Measurements from ENCODE around the gene UTP25.

UTP25 gene

DNA sequence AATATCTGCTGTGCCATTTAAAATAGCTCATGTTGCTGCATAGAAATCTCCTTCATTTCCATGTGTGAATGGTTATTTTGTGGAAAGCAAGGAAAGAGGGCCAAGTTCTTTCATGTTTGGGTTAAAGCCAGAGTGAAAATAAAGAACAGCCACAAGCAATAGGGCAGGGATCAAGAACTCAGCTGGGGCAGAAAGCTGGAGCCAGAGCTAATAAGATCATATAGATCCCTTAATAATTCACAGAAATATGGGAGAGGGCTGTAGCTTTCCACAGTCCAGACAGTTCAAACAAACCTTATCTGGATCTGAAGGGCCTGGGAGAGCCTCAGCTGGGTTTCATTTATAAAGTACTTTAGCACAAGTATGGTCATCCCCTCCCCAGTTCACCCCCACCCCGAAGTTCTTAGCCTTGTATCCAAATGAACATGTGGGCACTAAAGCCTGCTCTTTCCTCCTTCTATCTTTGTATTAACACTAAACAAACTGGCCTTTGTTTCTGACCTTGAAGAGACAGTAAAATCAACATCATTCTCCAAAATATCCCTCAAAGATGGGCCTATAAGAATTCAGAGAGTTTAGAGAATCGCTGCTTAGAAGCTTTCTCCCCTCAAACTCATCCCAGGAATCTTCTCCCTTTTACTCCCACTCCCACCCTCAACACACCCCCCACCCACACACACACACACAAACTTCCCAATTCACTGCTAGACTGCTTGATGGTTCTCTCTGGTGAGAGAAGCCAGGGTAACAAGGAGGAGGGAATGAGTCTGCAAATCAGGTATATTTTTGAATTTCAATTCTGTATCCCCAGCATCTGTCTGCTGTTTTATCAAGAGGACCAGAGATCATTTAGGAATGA lies 41.7 kb downstream of the UTP25 start:
- Mint-ChIP-seq H3K4me1 (no peaks in the 10 kb centered on the region), H3K27me3 (ENCODE audit: low read depth, poor library complexity) (peaks cover 32% of the 10 kb centered on the region), H3K9me3 (peaks cover 17% of the 10 kb centered on the region), H3K27ac (no peak overlapping the region), H3K4me3 (no peak overlapping the region), H3K36me3 (ENCODE audit: low read depth) (no peaks in the 10 kb centered on the region)
- TF ChIP-seq CTCF (IDR thresholded peaks at IDR 0.05), result no peak
- DNase-seq, result no peak

- H3K4me3 Mint-ChIP-seq, result no peak overlapping the region
- H3K27me3 Mint-ChIP-seq (ENCODE audit: low read depth, poor library complexity), result peaks cover 32% of the 10 kb centered on the region
- H3K4me1 Mint-ChIP-seq, result peaks cover under 1% of the 10 kb centered on the region
- H3K36me3 Mint-ChIP-seq (ENCODE audit: low read depth), result no peaks in the 10 kb centered on the region
- no peak for DNase-seq
- no peak overlapping the region for H3K27ac Mint-ChIP-seq
- TF ChIP-seq CTCF (IDR thresholded peaks at IDR 0.05), result no peak
- peaks cover 17% of the 10 kb centered on the region for H3K9me3 Mint-ChIP-seq
Observed at GRCh38 chr1:209870151-209870831, 42.5 kb downstream of the UTP25 start.

DNA sequence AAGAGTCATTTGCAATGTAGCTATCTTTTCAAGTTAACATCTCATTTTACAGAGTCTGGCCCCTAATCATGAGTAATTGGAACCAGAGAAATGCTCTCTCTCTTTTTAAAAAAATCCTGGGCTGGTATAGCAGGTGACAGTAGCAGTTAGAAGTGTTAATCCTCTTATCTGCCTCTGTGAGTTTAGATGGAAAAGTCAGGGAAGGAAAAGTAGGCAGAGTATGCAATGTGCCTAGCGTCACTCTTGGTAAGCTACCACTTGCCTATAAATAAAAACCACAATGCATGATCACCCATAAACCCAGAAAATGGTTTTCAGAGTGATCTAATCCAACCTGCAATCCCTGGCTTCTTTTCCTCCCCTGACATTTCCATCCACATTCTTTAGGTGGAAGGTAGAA lies 43.2 kb downstream of the UTP25 start:
- H3K4me1 Mint-ChIP-seq, result peaks cover 8% of the 10 kb centered on the region
- no peak overlapping the region for H3K4me3 Mint-ChIP-seq
- H3K36me3 Mint-ChIP-seq (ENCODE audit: low read depth), result no peaks in the 10 kb centered on the region
- H3K9me3 Mint-ChIP-seq, result peaks cover 16% of the 10 kb centered on the region
- no peak for DNase-seq
- no peak overlapping the region for H3K27ac Mint-ChIP-seq
- TF ChIP-seq CTCF (IDR thresholded peaks at IDR 0.05), result no peak
- peaks cover 31% of the 10 kb centered on the region for H3K27me3 Mint-ChIP-seq (ENCODE audit: low read depth, poor library complexity)

- H3K27ac Mint-ChIP-seq, result no peak overlapping the region
- H3K27me3 Mint-ChIP-seq (ENCODE audit: low read depth, poor library complexity), result peaks cover 27% of the 10 kb centered on the region
- peaks cover 11% of the 10 kb centered on the region for H3K9me3 Mint-ChIP-seq
- TF ChIP-seq CTCF (IDR thresholded peaks at IDR 0.05), result no peak
- no peak for DNase-seq
- no peak overlapping the region for H3K4me3 Mint-ChIP-seq
- no peaks in the 10 kb centered on the region for H3K36me3 Mint-ChIP-seq (ENCODE audit: low read depth)
- H3K4me1 Mint-ChIP-seq, result peaks cover 8% of the 10 kb centered on the region
Observed at GRCh38 chr1:209871430-209871829, 43.7 kb downstream of the UTP25 start.

GRCh38 chr1:209873067-209873799 lies 45.5 kb downstream of the UTP25 start:
- no peak for DNase-seq
- Mint-ChIP-seq H3K27ac (no peak overlapping the region), H3K4me3 (no peak overlapping the region), H3K9me3 (no peaks in the 10 kb centered on the region), H3K36me3 (ENCODE audit: low read depth) (no peaks in the 10 kb centered on the region), H3K4me1 (peaks cover 13% of the 10 kb centered on the region), H3K27me3 (ENCODE audit: low read depth, poor library complexity) (peaks cover 21% of the 10 kb centered on the region)
- TF ChIP-seq CTCF (IDR thresholded peaks at IDR 0.05), result no peak
